ENCODE results near the gene MDH1. TPM values are rescaled to one million over a fixed set of nuclear protein-coding genes. Genes with fewer than 3 reads are reported as not detected.
"Not testable (repeated sequence)": the region's sequence is repeated elsewhere in the genome, so short reads cannot be mapped to it uniquely, and the experiment has no call there.

MDH1 gene
- total RNA-seq, 6 experiments from 2014 or later: 96.4 to 266 (median 110) TPM

- Histone ChIP-seq H3K36me3 (no peaks in the 10 kb centered on the region), H3K4me3 (no peak overlapping the region), H3K27ac (no peak overlapping the region), H3K4me1 (no peaks in the 10 kb centered on the region), H3K9me3 (no peaks in the 10 kb centered on the region), H3K27me3 (no peaks in the 10 kb centered on the region)
- intact Hi-C loops (cut with DNase I): no loop called here
- WGBS (ENCODE audit: insufficient coverage, low coverage, low lambda C conversion rate, missing lambda C conversion rate): 85% methylated on average over 1 of the region's 1 CpG
- TF ChIP-seq CTCF (IDR thresholded peaks at IDR 0.05) (no peak), POLR2A (IDR thresholded peaks at IDR 0.05) (no peak)
- DNase-seq (no peak), ATAC-seq (no peak)
These were observed 28.6 kb downstream of the MDH1 start for GRCh38 chr2:63617366-63617765.

- WGBS (ENCODE audit: insufficient coverage, low coverage, low lambda C conversion rate, missing lambda C conversion rate): 79% methylated on average over 2 of the region's 2 CpGs
- no peak overlapping the region for H3K4me3 ChIP-seq
- DNase-seq: no peak
- H3K36me3 ChIP-seq: no peaks in the 10 kb centered on the region
- ATAC-seq: no peak
- no peaks in the 10 kb centered on the region for H3K4me1 ChIP-seq
- intact Hi-C loops (cut with DNase I): no loop called here
- no peaks in the 10 kb centered on the region for H3K27me3 ChIP-seq
- no peak for TF ChIP-seq CTCF (IDR thresholded peaks at IDR 0.05)
- no peak for TF ChIP-seq POLR2A (IDR thresholded peaks at IDR 0.05)
- H3K9me3 ChIP-seq: no peaks in the 10 kb centered on the region
- H3K27ac ChIP-seq: no peak overlapping the region
These were observed 30.6 kb downstream of the MDH1 start for GRCh38 chr2:63619328-63619727.

GRCh38 chr2:63622751-63623150, 34.0 kb downstream of the MDH1 start:
- H3K4me1 ChIP-seq: no peaks in the 10 kb centered on the region
- DNase-seq: no peak
- WGBS (ENCODE audit: insufficient coverage, low coverage, low lambda C conversion rate, missing lambda C conversion rate): 95% methylated on average over 11 of the region's 31 CpGs
- H3K9me3 ChIP-seq: no peaks in the 10 kb centered on the region
- H3K27me3 ChIP-seq: no peaks in the 10 kb centered on the region
- ATAC-seq: no peak
- no peak overlapping the region for H3K27ac ChIP-seq
- no peaks in the 10 kb centered on the region for H3K36me3 ChIP-seq
- H3K4me3 ChIP-seq: no peak overlapping the region
- TF ChIP-seq POLR2A (IDR thresholded peaks at IDR 0.05) (no peak), CTCF (IDR thresholded peaks at IDR 0.05) (no peak)
- intact Hi-C loops (cut with DNase I): no loop called here

- H3K27me3 ChIP-seq; intact Hi-C loops (cut with DNase I); DNase-seq; H3K36me3 ChIP-seq; H3K27ac ChIP-seq; H3K4me3 ChIP-seq; H3K4me1 ChIP-seq; ATAC-seq; H3K9me3 ChIP-seq: not testable (repeated sequence)
- WGBS (ENCODE audit: insufficient coverage, low coverage, low lambda C conversion rate, missing lambda C conversion rate): 88% methylated on average over 2 of the region's 2 CpGs
These were observed 35.0 kb downstream of the MDH1 start for GRCh38 chr2:63623763-63624162.

- Histone ChIP-seq H3K4me3 (no peak overlapping the region), H3K4me1 (no peaks in the 10 kb centered on the region), H3K27me3 (no peaks in the 10 kb centered on the region), H3K9me3 (peaks cover 0 to 3% (median 0%) of the 10 kb centered on the region in 4 donors), H3K36me3 (no peaks in the 10 kb centered on the region), H3K27ac (no peak overlapping the region)
- DNase-seq: no peak
- ATAC-seq: no peak
- WGBS (ENCODE audit: insufficient coverage, low coverage, low lambda C conversion rate, missing lambda C conversion rate): 95% methylated on average over 12 of the region's 15 CpGs
- TF ChIP-seq POLR2A (IDR thresholded peaks at IDR 0.05) (no peak), CTCF (IDR thresholded peaks at IDR 0.05) (no peak)
- intact Hi-C loops (cut with DNase I): no loop called here
These were observed 39.1 kb downstream of the MDH1 start for GRCh38 chr2:63627866-63628265.
